Mammary epithelial cell (primary cell): ENCODE data around the gene GFI1B.

Experiments used
- CTCF ChIP-seq, 2 donors: IDR thresholded peaks in 1 of 2; conservative IDR thresholded peaks in 1 of 2; 2 replicates each; pipeline ENCODE4 v1.5.1; 2011 to 2012; ENCODE audit warnings: inconsistent platforms in 2 of 2, low read length in 2 of 2, mild to moderate bottlenecking in 2 of 2, control low read depth in 1 of 2, low read depth in 1 of 2; ENCODE audit not compliant: insufficient read depth in 1 of 2; ENCODE audit errors: extremely low read depth in 1 of 2
- EZH2 ChIP-seq: IDR thresholded peaks from 2 replicates; pipeline ENCODE4 v1.6.1; 2012; ENCODE audit warnings: low read length, inconsistent platforms, borderline replicate concordance

DNA sequence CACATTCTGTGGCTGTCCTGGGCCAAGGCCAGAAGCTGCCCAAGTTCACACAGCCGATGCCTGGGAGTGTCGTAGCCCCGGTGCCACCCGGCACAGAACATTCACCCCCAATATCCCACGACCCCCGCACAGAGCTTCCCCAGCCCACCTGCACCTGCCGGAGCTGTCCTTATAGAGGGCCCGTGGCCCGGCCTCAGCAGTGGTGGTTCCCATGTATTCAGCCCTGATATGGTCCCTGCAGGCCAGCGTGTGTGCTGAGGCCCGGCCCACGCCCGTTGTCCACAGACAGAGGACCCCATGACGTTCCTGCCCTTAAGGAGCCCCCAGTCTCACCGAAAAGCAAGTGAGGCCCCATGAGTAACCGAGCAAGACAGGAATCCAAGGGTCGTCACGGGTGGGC lies 5.3 kb upstream of the GFI1B start:
- no peak for TF ChIP-seq CTCF (conservative IDR thresholded peaks at IDR 0.05 in 1 of 2, IDR thresholded peaks at IDR 0.05 in 1 of 2; ENCODE audit: extremely low read depth in 1 of 2, insufficient read depth in 1 of 2, low read depth in 1 of 2, low read length in 2 of 2)
- TF ChIP-seq EZH2: no peak
